Thyroid gland (tissue), 4 donors: ENCODE measurements around the gene SRGAP1. TPM values are rescaled to one million over a fixed set of nuclear protein-coding genes. Genes with fewer than 3 reads are reported as not detected.

ENCODE experiments used
- DNase-seq, 2 donors: peaks; one replicate each; pipeline ENCODE4 v3.0.0-alpha.2; 2019
- H3K27ac ChIP-seq, 3 donors: fragments of 200-600 bp; sonication (generic); 1 replicate in 2 of 3; 2 replicates in 1 of 3; pipeline ENCODE4 v1.5.1; 2016 to 2019; ENCODE audit warnings: mild to moderate bottlenecking in 1 of 3, moderate library complexity in 1 of 3
- H3K27me3 ChIP-seq: fragments of 200-600 bp; sonication (generic); one replicate; pipeline ENCODE4 v1.5.1; 2019
- H3K36me3 ChIP-seq, 2 donors: fragments of 200-600 bp; sonication (generic); one replicate each; pipeline ENCODE4 v1.5.1; 2016 to 2019
- H3K4me1 ChIP-seq, 2 donors: fragments of 200-600 bp; sonication (generic); one replicate each; pipeline ENCODE4 v1.5.1; 2017 to 2019
- H3K4me3 ChIP-seq, 3 donors: fragments of 200-600 bp; sonication (generic); replicated peaks in 1 of 3; 1 replicate in 2 of 3; 2 replicates in 1 of 3; pipeline ENCODE4 v1.5.1; 2016; ENCODE audit warnings: mild to moderate bottlenecking in 1 of 3
- H3K9me3 ChIP-seq: fragments of 200-600 bp; sonication (generic); one replicate; pipeline ENCODE4 v1.5.1; 2017
- CTCF ChIP-seq, 6 experiments: fragments of 200-600 bp in 3 of 6; fragments of 450-650 bp in 3 of 6; sonication (generic) in 3 of 6; IDR thresholded peaks; one replicate each; pipeline ENCODE4 v1.5.1; 2016 to 2019; ENCODE audit warnings: antibody characterized with exemption in 6 of 6, mild to moderate bottlenecking in 2 of 6, inconsistent platforms in 1 of 6, moderate library complexity in 1 of 6
- POLR2A ChIP-seq, 2 donors: fragments of 450-650 bp; IDR thresholded peaks; one replicate each; pipeline ENCODE4 v1.6.1; 2017; ENCODE audit warnings: antibody characterized with exemption in 2 of 2, mild to moderate bottlenecking in 2 of 2, moderate library complexity in 1 of 2
- WGBS, 2 donors: methylation state at CpG; one replicate each; pipeline ENCODE4 v1.1.5; 2017; 5-methylcytosine and 5-hydroxymethylcytosine counted together
- intact Hi-C: fragments of 100-400 bp; cut with DNase I; formaldehyde crosslinking; loops from one replicate; pipeline ENCODE4 v1.15.1; 2023
- total RNA-seq, 4 donors: library from RNA; depleted of rRNA; stranded (reverse); fragments of >200 nt; gene quantifications; one replicate each; pipeline ENCODE4 v1.2.3, GENCODE V29; 2016

The SRGAP1 gene
- total RNA-seq, 4 donors from 2014 or later, result 14.1 to 26.3 (median 20.9) TPM

GRCh38 chr12:63864454-63864706, 19.9 kb downstream of the SRGAP1 start:
- TF ChIP-seq CTCF (IDR thresholded peaks at IDR 0.05) (no peak), POLR2A (IDR thresholded peaks at IDR 0.05) (no peak)
- intact Hi-C loops, result no loop called here
- H3K4me1 ChIP-seq, result peaks cover 26 to 39% of the 10 kb centered on the region in 2 donors

GRCh38 chr12:63865448-63865847, 20.9 kb downstream of the SRGAP1 start:
- no peak for DNase-seq
- 73 to 76% methylated on average over 8 of the region's 8 CpGs for WGBS, 2 donors
- no peaks in the 10 kb centered on the region for H3K36me3 ChIP-seq
- no peak overlapping the region for H3K27ac ChIP-seq
- H3K9me3 ChIP-seq, result no peaks in the 10 kb centered on the region
- H3K27me3 ChIP-seq, result no peaks in the 10 kb centered on the region
- no peak for TF ChIP-seq CTCF (IDR thresholded peaks at IDR 0.05)
- TF ChIP-seq POLR2A (IDR thresholded peaks at IDR 0.05), result no peak
- H3K4me3 ChIP-seq, result no peak overlapping the region
- intact Hi-C loops, result no loop called here
- H3K4me1 ChIP-seq, result peaks cover 27 to 44% of the 10 kb centered on the region in 2 donors

More at GRCh38 chr12:63864454-63864706, 19.9 kb downstream of the SRGAP1 start:
- Histone ChIP-seq H3K27ac (no peak overlapping the region), H3K27me3 (no peaks in the 10 kb centered on the region), H3K9me3 (no peaks in the 10 kb centered on the region), H3K4me3 (no peak overlapping the region), H3K36me3 (no peaks in the 10 kb centered on the region)
- DNase-seq, result no peak

- H3K27me3 ChIP-seq, result no peaks in the 10 kb centered on the region
- WGBS, 2 donors, result 74 to 86% methylated on average over 3 of the region's 3 CpGs
- H3K9me3 ChIP-seq, result no peaks in the 10 kb centered on the region
Measured at GRCh38 chr12:63867053-63867452, 22.6 kb downstream of the SRGAP1 start.

GRCh38 chr12:63869656-63870055, 25.2 kb downstream of the SRGAP1 start:
- no peak for TF ChIP-seq CTCF (IDR thresholded peaks at IDR 0.05)
- no peak for TF ChIP-seq POLR2A (IDR thresholded peaks at IDR 0.05)
- DNase-seq, result no peak
- no peak overlapping the region for H3K27ac ChIP-seq
- no peaks in the 10 kb centered on the region for H3K27me3 ChIP-seq
- no peaks in the 10 kb centered on the region for H3K36me3 ChIP-seq
- 97 to 98% methylated on average over 1 of the region's 1 CpG for WGBS, 2 donors
- no peaks in the 10 kb centered on the region for H3K9me3 ChIP-seq
- peaks cover 12 to 18% of the 10 kb centered on the region in 2 donors for H3K4me1 ChIP-seq
- intact Hi-C loops, result no loop called here
- no peak overlapping the region for H3K4me3 ChIP-seq

More at GRCh38 chr12:63867053-63867452, 22.6 kb downstream of the SRGAP1 start:
- H3K4me3 ChIP-seq, result no peak overlapping the region
- H3K36me3 ChIP-seq, result no peaks in the 10 kb centered on the region
- no peak overlapping the region for H3K27ac ChIP-seq
- intact Hi-C loops, result no loop called here
- H3K4me1 ChIP-seq, result peaks cover 27 to 33% of the 10 kb centered on the region in 2 donors
- TF ChIP-seq POLR2A (IDR thresholded peaks at IDR 0.05) (no peak), CTCF (IDR thresholded peaks at IDR 0.05) (no peak)
- DNase-seq, result no peak

- no peak for DNase-seq
- Histone ChIP-seq H3K9me3 (no peaks in the 10 kb centered on the region), H3K4me3 (no peak overlapping the region), H3K4me1 (peaks cover 12 to 18% of the 10 kb centered on the region in 2 donors), H3K36me3 (no peaks in the 10 kb centered on the region), H3K27ac (no peak overlapping the region), H3K27me3 (no peaks in the 10 kb centered on the region)
- intact Hi-C loops, result no loop called here
- TF ChIP-seq POLR2A (IDR thresholded peaks at IDR 0.05) (no peak), CTCF (IDR thresholded peaks at IDR 0.05) (no peak)
- WGBS, 2 donors, result 70 to 76% methylated on average over 4 of the region's 4 CpGs
Measured at GRCh38 chr12:63870838-63871237, 26.3 kb downstream of the SRGAP1 start.
